Liver (tissue), 9 donors: ENCODE data around the gene SLC25A13. TPM values are rescaled to one million over a fixed set of nuclear protein-coding genes. Genes with fewer than 3 reads are reported as not detected.

Experiments
- DNase-seq: peaks from one replicate; pipeline ENCODE4 v3.0.0-alpha.2; 2017; ENCODE audit warnings: low spot score
- H3K27ac ChIP-seq, 2 donors: one replicate each; pipeline ENCODE4 v1.7.0; 2013; ENCODE audit warnings: inconsistent platforms in 2 of 2, low read length in 2 of 2, control low read depth in 1 of 2, low read depth in 1 of 2, mild to moderate bottlenecking in 1 of 2
- H3K27me3 ChIP-seq, 4 donors: one replicate each; pipeline versions ENCODE4 v1.6.1 to v1.7.0; 2013; ENCODE audit warnings: low read length in 3 of 4, inconsistent platforms in 1 of 4, mild to moderate bottlenecking in 1 of 4, moderate library complexity in 1 of 4; ENCODE audit not compliant: control insufficient read depth in 4 of 4, insufficient read depth in 4 of 4
- H3K36me3 ChIP-seq, 4 donors: one replicate each; pipeline versions ENCODE4 v1.6.1 to v1.7.0; 2013; ENCODE audit warnings: low read length in 3 of 4, mild to moderate bottlenecking in 3 of 4, low read depth in 1 of 4, moderate library complexity in 1 of 4; ENCODE audit not compliant: control insufficient read depth in 4 of 4, insufficient read depth in 3 of 4
- H3K4me1 ChIP-seq, 4 donors: one replicate each; pipeline versions ENCODE4 v1.6.1 to v1.7.0; 2013; ENCODE audit warnings: low read length in 3 of 4, mild to moderate bottlenecking in 3 of 4, moderate library complexity in 1 of 4; ENCODE audit not compliant: control insufficient read depth in 4 of 4, insufficient read depth in 4 of 4
- H3K4me3 ChIP-seq, 3 donors: one replicate each; pipeline versions ENCODE4 v1.6.1 to v1.7.0; 2013; ENCODE audit warnings: low read length in 3 of 3, control low read depth in 1 of 3, low read depth in 1 of 3, mild to moderate bottlenecking in 1 of 3
- H3K9ac ChIP-seq, 2 donors: one replicate each; pipeline ENCODE4 v1.7.0; 2013; ENCODE audit warnings: low read length in 2 of 2, mild to moderate bottlenecking in 2 of 2, moderate library complexity in 2 of 2, control low read depth in 1 of 2, low read depth in 1 of 2
- H3K9me3 ChIP-seq, 4 donors: one replicate each; pipeline versions ENCODE4 v1.6.1 to v1.7.0; 2013; ENCODE audit warnings: low read length in 3 of 4; ENCODE audit not compliant: control insufficient read depth in 4 of 4
- ATF3 ChIP-seq: IDR thresholded peaks from 2 replicates; pipeline ENCODE4 v1.6.1; 2016; ENCODE audit warnings: antibody characterized with exemption
- CTCF ChIP-seq: fragments of 150-350 bp; IDR thresholded peaks from 2 replicates; pipeline ENCODE4 v1.5.1; 2017; ENCODE audit warnings: improper control_type of control experiment, low read depth, low read length; ENCODE audit not compliant: missing input control
- EGR1 ChIP-seq, 2 donors: IDR thresholded peaks; 2 replicates each; pipeline ENCODE4 v1.6.1; 2016 to 2018; ENCODE audit warnings: antibody characterized with exemption in 2 of 2, low read depth in 2 of 2
- FOXA2 ChIP-seq: IDR thresholded peaks from 2 replicates; pipeline ENCODE4 v1.6.1; 2016; ENCODE audit warnings: antibody characterized with exemption
- GABPA ChIP-seq, 2 donors: IDR thresholded peaks in 1 of 2; conservative IDR thresholded peaks in 1 of 2; 2 replicates each; pipeline ENCODE4 v1.6.1; 2016; ENCODE audit warnings: antibody characterized with exemption in 2 of 2, mild to moderate bottlenecking in 1 of 2, moderate library complexity in 1 of 2
- HNF4A ChIP-seq, 2 donors: conservative IDR thresholded peaks; 2 replicates each; pipeline ENCODE4 v1.6.1; 2016; ENCODE audit warnings: antibody characterized with exemption in 2 of 2, mild to moderate bottlenecking in 2 of 2
- HNF4G ChIP-seq: IDR thresholded peaks from 2 replicates; pipeline ENCODE4 v1.6.1; 2016; ENCODE audit warnings: antibody characterized with exemption
- JUND ChIP-seq, 2 donors: IDR thresholded peaks; 2 replicates each; pipeline ENCODE4 v1.6.1; 2016; ENCODE audit warnings: antibody characterized with exemption in 2 of 2
- MAX ChIP-seq: IDR thresholded peaks from 2 replicates; pipeline ENCODE4 v1.6.1; 2016; ENCODE audit warnings: antibody characterized with exemption
- NR2F2 ChIP-seq: IDR thresholded peaks from 2 replicates; pipeline ENCODE4 v1.6.1; 2016; ENCODE audit warnings: antibody characterized with exemption
- RAD21 ChIP-seq, 2 donors: IDR thresholded peaks; 2 replicates each; pipeline ENCODE4 v1.6.1; 2016; ENCODE audit warnings: antibody characterized with exemption in 2 of 2, mild to moderate bottlenecking in 2 of 2
- REST ChIP-seq: IDR thresholded peaks from 2 replicates; pipeline ENCODE4 v1.6.1; 2016; ENCODE audit warnings: antibody characterized with exemption, mild to moderate bottlenecking
- RXRA ChIP-seq, 2 donors: IDR thresholded peaks; 2 replicates each; pipeline ENCODE4 v1.6.1; 2017 to 2018; ENCODE audit warnings: antibody characterized with exemption in 2 of 2, mild to moderate bottlenecking in 1 of 2
- YY1 ChIP-seq: IDR thresholded peaks from 2 replicates; pipeline ENCODE4 v1.6.1; 2016; ENCODE audit warnings: antibody characterized with exemption, mild to moderate bottlenecking
- ZBTB33 ChIP-seq: IDR thresholded peaks from 2 replicates; pipeline ENCODE4 v1.6.1; 2016; ENCODE audit warnings: antibody characterized with exemption
- WGBS: extraction: QIAGEN DNeasy Blood & Tissue Kit; methylation state at CpG from one replicate; pipeline ENCODE4 v1.1.7; 2013; 5-methylcytosine and 5-hydroxymethylcytosine counted together
- polyA plus RNA-seq, 2 donors: library from polyadenylated mRNA; stranded (reverse) in 1 of 2; unstranded in 1 of 2; fragments of 200-250 nt in 1 of 2; fragments of >200 nt in 1 of 2; fragmentation: Nextera tagmentation in 1 of 2; extraction: Ambion mirVana in 1 of 2; gene quantifications; one replicate each; pipeline versions ENCODE4 v1.2.1 to v1.2.3, GENCODE V29; 2013 to 2015
- total RNA-seq, 2 donors: library from RNA; depleted of rRNA; stranded (reverse); fragments of >200 nt; gene quantifications; one replicate each; pipeline ENCODE4 v1.2.3, GENCODE V29; 2014
- donor health status: healthy.
- donor health status: healthy.
- donor health status: healthy.
- donor health status: healthy.
- donor health status: healthy.

Gene SLC25A13
- total and polyA plus RNA-seq, 4 donors: 45.6 to 116 (median 63.9) TPM

- TF ChIP-seq RAD21 (IDR thresholded peaks at IDR 0.05) (no peak), JUND (IDR thresholded peaks at IDR 0.05) (no peak), MAX (no peak), REST (no peak), ZBTB33 (no peak), RXRA (IDR thresholded peaks at IDR 0.05) (no peak), CTCF (no peak), ATF3 (no peak), FOXA2 (no peak), YY1 (no peak), HNF4A (conservative IDR thresholded peaks at IDR 0.05) (no peak), HNF4G (no peak), GABPA (IDR thresholded peaks at IDR 0.05 in 1 of 2, conservative IDR thresholded peaks at IDR 0.05 in 1 of 2) (no peak)
- peaks cover 2 to 10% (median 3%) of the 10 kb centered on the region in 4 donors for H3K4me1 ChIP-seq
- WGBS: 38% methylated on average over 3 of the region's 3 CpGs
Observed at GRCh38 chr7:96204601-96205000, 117.3 kb downstream of the SLC25A13 start.

GRCh38 chr7:96203786-96204185, 118.1 kb downstream of the SLC25A13 start:
- H3K27me3 ChIP-seq: no peaks in the 10 kb centered on the region
- H3K4me1 ChIP-seq: peaks cover 2 to 10% (median 3%) of the 10 kb centered on the region in 4 donors
- no peaks in the 10 kb centered on the region for H3K9me3 ChIP-seq
- DNase-seq: no peak
- no peak overlapping the region for H3K27ac ChIP-seq
- 100% methylated on average over 3 of the region's 3 CpGs for WGBS
- H3K4me3 ChIP-seq: no peak overlapping the region
- no peak overlapping the region for H3K9ac ChIP-seq
- H3K36me3 ChIP-seq: peaks cover 2 to 11% (median 3%) of the 10 kb centered on the region in 4 donors
- TF ChIP-seq EGR1 (IDR thresholded peaks at IDR 0.05; ENCODE audit: low read depth in 2 of 2) (no peak), REST (no peak), CTCF (no peak), MAX (no peak), YY1 (no peak), NR2F2 (no peak)

More at GRCh38 chr7:96204601-96205000, 117.3 kb downstream of the SLC25A13 start:
- Histone ChIP-seq H3K4me3 (no peak overlapping the region), H3K36me3 (peaks cover 2 to 11% (median 3%) of the 10 kb centered on the region in 4 donors), H3K9ac (no peak overlapping the region), H3K9me3 (no peaks in the 10 kb centered on the region), H3K27ac (no peak overlapping the region), H3K27me3 (no peaks in the 10 kb centered on the region)
- no peak for DNase-seq
